HepG2 (cell line): Measurements from ENCODE around the gene C1orf159. TPM values are rescaled to one million over a fixed set of nuclear protein-coding genes. Genes with fewer than 3 reads are reported as not detected.
A peak's percentile ranks its signal among the peaks of the same experiment; 100 is the strongest.

Source experiments
- ATF5 ChIP-seq: sonication (generic); formaldehyde crosslinking; IDR thresholded peaks from 2 replicates; pipeline ENCODE4 v1.4.0; 2020; ENCODE audit warnings: mild to moderate bottlenecking, low read depth, missing genetic modification reagents
- CHD2 ChIP-seq: IDR thresholded peaks from 2 replicates; pipeline ENCODE4 v1.6.1; 2011; ENCODE audit warnings: low read depth, low read length, improper control_type of control experiment
- DMAP1 ChIP-seq: IDR thresholded peaks from 2 replicates; pipeline ENCODE4 v1.6.1; 2016
- FIP1L1 ChIP-seq: fragments of 200-400 bp; formaldehyde crosslinking; IDR thresholded peaks from 2 replicates; pipeline ENCODE4 v1.6.1; 2018; ENCODE audit warnings: low read depth, mild to moderate bottlenecking, low read length, moderate library complexity, borderline replicate concordance; ENCODE audit not compliant: insufficient read depth
- NCOR1 ChIP-seq: fragments of 200-600 bp; sonication (generic); IDR thresholded peaks from 2 replicates; pipeline ENCODE4 v1.7.0; 2017; ENCODE audit warnings: antibody characterized with exemption, low read length, borderline replicate concordance
- NFKB2 ChIP-seq: sonication (generic); formaldehyde crosslinking; IDR thresholded peaks from 2 replicates; pipeline ENCODE4 v1.4.0; 2020; ENCODE audit warnings: missing genetic modification reagents, borderline replicate concordance
- NR2F2 ChIP-seq: IDR thresholded peaks from 2 replicates; pipeline ENCODE4 v1.6.1; 2012; ENCODE audit warnings: low read depth, inconsistent platforms, borderline replicate concordance
- PHF21A ChIP-seq: sonication (generic); formaldehyde crosslinking; IDR thresholded peaks from 2 replicates; pipeline ENCODE4 v1.5.0; 2020; ENCODE audit warnings: mild to moderate bottlenecking, missing genetic modification reagents
- POGZ ChIP-seq: sonication (generic); formaldehyde crosslinking; IDR thresholded peaks from 2 replicates; pipeline ENCODE4 v1.4.0; 2020; ENCODE audit warnings: mild to moderate bottlenecking, missing genetic modification reagents
- RBFOX2 ChIP-seq: fragments of 200-400 bp; formaldehyde crosslinking; IDR thresholded peaks from 2 replicates; pipeline ENCODE4 v1.6.1; 2017; ENCODE audit warnings: low read depth, mild to moderate bottlenecking, low read length
- RORA ChIP-seq: sonication (generic); formaldehyde crosslinking; IDR thresholded peaks from 2 replicates; pipeline ENCODE4 v1.5.0; 2020; ENCODE audit warnings: mild to moderate bottlenecking, missing genetic modification reagents, moderate library complexity
- SMAD3 ChIP-seq: sonication (generic); formaldehyde crosslinking; IDR thresholded peaks from 2 replicates; pipeline ENCODE4 v1.4.0; 2020; ENCODE audit warnings: missing genetic modification reagents
- STAT5B ChIP-seq: sonication (generic); formaldehyde crosslinking; IDR thresholded peaks from 2 replicates; pipeline ENCODE4 v1.4.0; 2020; ENCODE audit warnings: missing genetic modification reagents
- TRIM22 ChIP-seq: fragments of 450-650 bp; IDR thresholded peaks from 2 replicates; pipeline ENCODE4 v1.6.1; 2017
- ZC3H13 ChIP-seq: sonication (generic); formaldehyde crosslinking; IDR thresholded peaks from 2 replicates; pipeline ENCODE4 v1.8.1; 2023; ENCODE audit warnings: mild to moderate bottlenecking, missing genetic modification reagents, moderate library complexity
- ZFP36 ChIP-seq: fragments of 150-350 bp; IDR thresholded peaks from 2 replicates; pipeline ENCODE4 v1.6.1; 2018; ENCODE audit warnings: borderline replicate concordance, low read length, low read depth; ENCODE audit not compliant: partially characterized antibody
- ZNF256 ChIP-seq: sonication (generic); formaldehyde crosslinking; conservative IDR thresholded peaks from 2 replicates; pipeline ENCODE4 v1.4.0; 2020; ENCODE audit warnings: missing genetic modification reagents
- ZNF260 ChIP-seq: sonication (generic); formaldehyde crosslinking; IDR thresholded peaks from 2 replicates; pipeline ENCODE4 v1.4.0; 2020; ENCODE audit warnings: missing genetic modification reagents, low read depth, mild to moderate bottlenecking, borderline replicate concordance
- ZNF30 ChIP-seq: sonication (generic); formaldehyde crosslinking; IDR thresholded peaks from 2 replicates; pipeline ENCODE4 v1.5.0; 2020; ENCODE audit warnings: mild to moderate bottlenecking, missing genetic modification reagents
- ZNF33B ChIP-seq: sonication (generic); formaldehyde crosslinking; IDR thresholded peaks from 2 replicates; pipeline ENCODE4 v1.5.1; 2020; ENCODE audit warnings: mild to moderate bottlenecking, missing genetic modification reagents
- ZNF567 ChIP-seq: sonication (generic); formaldehyde crosslinking; IDR thresholded peaks from 2 replicates; pipeline ENCODE4 v1.8.1; 2023; ENCODE audit warnings: mild to moderate bottlenecking, missing genetic modification reagents, borderline replicate concordance
- ZNF570 ChIP-seq: sonication (generic); formaldehyde crosslinking; IDR thresholded peaks from 2 replicates; pipeline ENCODE4 v1.4.0; 2020; ENCODE audit warnings: mild to moderate bottlenecking, missing genetic modification reagents, borderline replicate concordance
- ZNF597 ChIP-seq: sonication (generic); formaldehyde crosslinking; IDR thresholded peaks from 2 replicates; pipeline ENCODE4 v1.5.0; 2020; ENCODE audit warnings: missing genetic modification reagents
- ZNF616 ChIP-seq: sonication (generic); formaldehyde crosslinking; IDR thresholded peaks from 2 replicates; pipeline ENCODE4 v1.5.0; 2020; ENCODE audit warnings: low read depth, mild to moderate bottlenecking, missing genetic modification reagents
- ZNF670 ChIP-seq: sonication (generic); formaldehyde crosslinking; IDR thresholded peaks from 2 replicates; pipeline ENCODE4 v1.8.0; 2022; ENCODE audit warnings: mild to moderate bottlenecking, missing genetic modification reagents, borderline replicate concordance
- ZNF772 ChIP-seq: sonication (generic); formaldehyde crosslinking; IDR thresholded peaks from 2 replicates; pipeline ENCODE4 v1.5.0; 2020; ENCODE audit warnings: mild to moderate bottlenecking, missing genetic modification reagents
- polyA plus RNA-seq, 8 experiments: library from polyadenylated mRNA; depleted of rRNA in 3 of 8; stranded (reverse) in 7 of 8; unstranded in 1 of 8; fragments of >200 nt; fragmentation: Illumina TruSeq in 4 of 8; extraction: Trizol in 4 of 8; gene quantifications; 2 replicates each; pipeline versions ENCODE4 v1.2.1 to v1.2.3, GENCODE V29; 2011 to 2016; ENCODE audit warnings: low read depth in 4 of 8, missing spikeins in 1 of 8, mixed read lengths in 1 of 8; ENCODE audit not compliant: insufficient read depth in 1 of 8
- total RNA-seq, 5 experiments: library from RNA; depleted of rRNA; stranded (reverse); fragments of >200 nt; fragmentation: Illumina TruSeq; extraction: Trizol; gene quantifications; 2 replicates each; pipeline ENCODE4 v1.2.3, GENCODE V29; 2016; ENCODE audit warnings: low read depth in 1 of 5
- TF ChIP-seq, protein P1 (sequence below): sonication (generic); formaldehyde crosslinking; conservative IDR thresholded peaks from 2 replicates; pipeline ENCODE4 v1.8.1; 2023; ENCODE audit warnings: missing genetic modification reagents

C1orf159 gene
- total and polyA plus RNA-seq, 2 of the 13 experiments (the other 11 are each of a cell fraction or from before 2014, with no cell fraction given): 3.8 to 6.7 TPM

- TF ChIP-seq ZNF30 (CRISPR knock-in tag): no peak
- no peak for TF ChIP-seq CHD2
- no peak; the same call in 1 of the 2 replicates for TF ChIP-seq POGZ
- TF ChIP-seq NR2F2: no peak
- no peak for TF ChIP-seq ZNF570 (CRISPR knock-in tag)
- TF ChIP-seq, protein P1, sequence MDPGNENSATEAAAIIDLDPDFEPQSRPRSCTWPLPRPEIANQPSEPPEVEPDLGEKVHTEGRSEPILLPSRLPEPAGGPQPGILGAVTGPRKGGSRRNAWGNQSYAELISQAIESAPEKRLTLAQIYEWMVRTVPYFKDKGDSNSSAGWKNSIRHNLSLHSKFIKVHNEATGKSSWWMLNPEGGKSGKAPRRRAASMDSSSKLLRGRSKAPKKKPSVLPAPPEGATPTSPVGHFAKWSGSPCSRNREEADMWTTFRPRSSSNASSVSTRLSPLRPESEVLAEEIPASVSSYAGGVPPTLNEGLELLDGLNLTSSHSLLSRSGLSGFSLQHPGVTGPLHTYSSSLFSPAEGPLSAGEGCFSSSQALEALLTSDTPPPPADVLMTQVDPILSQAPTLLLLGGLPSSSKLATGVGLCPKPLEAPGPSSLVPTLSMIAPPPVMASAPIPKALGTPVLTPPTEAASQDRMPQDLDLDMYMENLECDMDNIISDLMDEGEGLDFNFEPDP (CRISPR knock-in tag): no peak
- peak; percentile 60; the same call in 1 of the 2 replicates for TF ChIP-seq DMAP1
- no peak for TF ChIP-seq ZNF597 (CRISPR knock-in tag)
- TF ChIP-seq ZNF670 (CRISPR knock-in tag): no peak
- TF ChIP-seq RORA (CRISPR knock-in tag): no peak
- TF ChIP-seq FIP1L1: no peak
- TF ChIP-seq ZC3H13 (CRISPR knock-in tag): peak; percentile 86; the same call in 1 of the 2 replicates
- TF ChIP-seq RBFOX2: peak; percentile 61; the same call in 1 of the 2 replicates
- no peak; the same call in 1 of the 2 replicates for TF ChIP-seq ZNF772 (CRISPR knock-in tag)
- 0 out of 2 replicates have a peak, but pooled peaks have one; percentile 30 for TF ChIP-seq ZNF567 (CRISPR knock-in tag)
- TF ChIP-seq TRIM22: no peak
- TF ChIP-seq SMAD3 (CRISPR knock-in tag): no peak
- peak; percentile 42; the same call in 1 of the 2 replicates for TF ChIP-seq NFKB2 (CRISPR knock-in tag)
- no peak; the same call in 1 of the 2 replicates for TF ChIP-seq ZNF616
- TF ChIP-seq NCOR1: no peak
- TF ChIP-seq ZFP36: peak; percentile 41
- TF ChIP-seq ZNF256 (CRISPR knock-in tag): no peak
- no peak for TF ChIP-seq ATF5
- no peak for TF ChIP-seq STAT5B (CRISPR knock-in tag)
- TF ChIP-seq ZNF33B: peak; percentile 77; the same call in 1 of the 2 replicates
- no peak for TF ChIP-seq ZNF260 (CRISPR knock-in tag)
- TF ChIP-seq PHF21A (CRISPR knock-in tag): no peak
Observed at GRCh38 chr1:1079408-1080121, 36.3 kb downstream of the C1orf159 start (continued).
